Measurements from ENCODE around the gene SMYD3.
"Not testable (repeated sequence)": the region's sequence is repeated elsewhere in the genome, so short reads cannot be mapped to it uniquely, and the experiment has no call there.

DNA sequence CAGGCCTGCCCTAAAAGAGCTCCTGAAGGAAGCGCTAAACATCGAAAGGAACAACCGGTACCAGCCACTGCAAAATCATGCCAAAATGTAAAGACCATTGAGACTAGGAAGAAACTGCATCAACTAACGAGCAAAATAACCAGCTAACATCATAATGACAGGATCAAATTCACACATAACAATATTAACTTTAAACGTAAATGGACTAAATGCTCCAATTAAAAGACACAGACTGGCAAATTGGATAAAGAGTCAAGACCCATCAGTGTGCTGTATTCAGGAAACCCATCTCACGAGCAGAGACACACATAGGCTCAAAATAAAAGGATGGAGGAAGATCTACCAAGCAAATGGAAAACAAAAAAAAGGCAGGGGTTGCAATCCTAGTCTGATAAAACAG lies 688.7 kb downstream of the SMYD3 start:
- TF ChIP-seq ZFX (CRISPR knock-in tag; IDR thresholded peaks at IDR 0.05; ENCODE audit: low read depth); PHF5A (CRISPR knock-in tag; IDR thresholded peaks at IDR 0.05; ENCODE audit: low read depth, unreplicated experiment); RFXAP (CRISPR knock-in tag; IDR thresholded peaks at IDR 0.05; ENCODE audit: borderline replicate concordance); ZNF614 (CRISPR knock-in tag; IDR thresholded peaks at IDR 0.05; ENCODE audit: borderline replicate concordance); TCF7L2 (IDR thresholded peaks at IDR 0.05; ENCODE audit: low read depth, low read length); PBX3 (CRISPR knock-in tag; IDR thresholded peaks at IDR 0.05; ENCODE audit: borderline replicate concordance); ZNF780A (CRISPR knock-in tag; IDR thresholded peaks at IDR 0.05); HNF4A (CRISPR knock-in tag; IDR thresholded peaks at IDR 0.05); GABPA (IDR thresholded peaks at IDR 0.05; ENCODE audit: low read depth, low read length); GABPA (CRISPR knock-in tag; IDR thresholded peaks at IDR 0.05; ENCODE audit: low read depth); DMAP1 (CRISPR knock-in tag; IDR thresholded peaks at IDR 0.05): not testable (repeated sequence)
- TF ChIP-seq, protein P1, sequence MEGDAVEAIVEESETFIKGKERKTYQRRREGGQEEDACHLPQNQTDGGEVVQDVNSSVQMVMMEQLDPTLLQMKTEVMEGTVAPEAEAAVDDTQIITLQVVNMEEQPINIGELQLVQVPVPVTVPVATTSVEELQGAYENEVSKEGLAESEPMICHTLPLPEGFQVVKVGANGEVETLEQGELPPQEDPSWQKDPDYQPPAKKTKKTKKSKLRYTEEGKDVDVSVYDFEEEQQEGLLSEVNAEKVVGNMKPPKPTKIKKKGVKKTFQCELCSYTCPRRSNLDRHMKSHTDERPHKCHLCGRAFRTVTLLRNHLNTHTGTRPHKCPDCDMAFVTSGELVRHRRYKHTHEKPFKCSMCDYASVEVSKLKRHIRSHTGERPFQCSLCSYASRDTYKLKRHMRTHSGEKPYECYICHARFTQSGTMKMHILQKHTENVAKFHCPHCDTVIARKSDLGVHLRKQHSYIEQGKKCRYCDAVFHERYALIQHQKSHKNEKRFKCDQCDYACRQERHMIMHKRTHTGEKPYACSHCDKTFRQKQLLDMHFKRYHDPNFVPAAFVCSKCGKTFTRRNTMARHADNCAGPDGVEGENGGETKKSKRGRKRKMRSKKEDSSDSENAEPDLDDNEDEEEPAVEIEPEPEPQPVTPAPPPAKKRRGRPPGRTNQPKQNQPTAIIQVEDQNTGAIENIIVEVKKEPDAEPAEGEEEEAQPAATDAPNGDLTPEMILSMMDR (CRISPR knock-in tag; IDR thresholded peaks at IDR 0.05): not testable (repeated sequence)
- TF ChIP-seq, protein P2, sequence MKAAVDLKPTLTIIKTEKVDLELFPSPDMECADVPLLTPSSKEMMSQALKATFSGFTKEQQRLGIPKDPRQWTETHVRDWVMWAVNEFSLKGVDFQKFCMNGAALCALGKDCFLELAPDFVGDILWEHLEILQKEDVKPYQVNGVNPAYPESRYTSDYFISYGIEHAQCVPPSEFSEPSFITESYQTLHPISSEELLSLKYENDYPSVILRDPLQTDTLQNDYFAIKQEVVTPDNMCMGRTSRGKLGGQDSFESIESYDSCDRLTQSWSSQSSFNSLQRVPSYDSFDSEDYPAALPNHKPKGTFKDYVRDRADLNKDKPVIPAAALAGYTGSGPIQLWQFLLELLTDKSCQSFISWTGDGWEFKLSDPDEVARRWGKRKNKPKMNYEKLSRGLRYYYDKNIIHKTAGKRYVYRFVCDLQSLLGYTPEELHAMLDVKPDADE (CRISPR knock-in tag; IDR thresholded peaks at IDR 0.05): not testable (repeated sequence)
